ENCODE results near the gene SLMAP. TPM values are rescaled to one million over a fixed set of nuclear protein-coding genes. Genes with fewer than 3 reads are reported as not detected.

SLMAP gene
- total RNA-seq, 4 donors from 2014 or later = 81.1 to 113 (median 97.1) TPM

GRCh38 chr3:57896031-57896430 is 139.9 kb downstream of the SLMAP start:
- in situ Hi-C loops (cut with MboI; ENCODE audit: low sequenced_read_pairs in 4 of 4) (no loop called here), intact Hi-C loops (cut with DNase I; ENCODE audit: low total_unique reads) (no loop called here)
- Histone ChIP-seq H3K36me3 (peaks cover 0 to 13% of the 10 kb centered on the region in 2 donors), H3K9me3 (no peaks in the 10 kb centered on the region), H3K27ac (peak overlapping the region; percentile 81 to 88 (median 86)), H3K27me3 (no peaks in the 10 kb centered on the region), H3K4me1 (peaks cover 44 to 52% of the 10 kb centered on the region in 2 donors), H3K4me3 (no peak overlapping the region)
- DNase-seq (no peak), ATAC-seq (peak; percentile 22 to 27)
- TF ChIP-seq POLR2A (IDR thresholded peaks at IDR 0.05) = no peak

GRCh38 chr3:57896691-57897090 is 140.6 kb downstream of the SLMAP start:
- intact Hi-C loops (cut with DNase I; ENCODE audit: low total_unique reads) (no loop called here), in situ Hi-C loops (cut with MboI; ENCODE audit: low sequenced_read_pairs in 4 of 4) (no loop called here)
- DNase-seq (no peak), ATAC-seq (no peak)
- H3K9me3 ChIP-seq = no peaks in the 10 kb centered on the region
- TF ChIP-seq POLR2A (IDR thresholded peaks at IDR 0.05) (no peak), CTCF (IDR thresholded peaks at IDR 0.05 in 4 of 5, conservative IDR thresholded peaks at IDR 0.05 in 1 of 5) (no peak)
- H3K27ac ChIP-seq = peak overlapping the region; percentile 81 to 88 (median 86)
- no peak overlapping the region for H3K4me3 ChIP-seq
- no peaks in the 10 kb centered on the region for H3K27me3 ChIP-seq
- H3K4me1 ChIP-seq = peaks cover 39 to 53% of the 10 kb centered on the region in 2 donors
- H3K36me3 ChIP-seq = peaks cover 0 to 13% of the 10 kb centered on the region in 2 donors

GRCh38 chr3:57900786-57901185 is 144.7 kb downstream of the SLMAP start:
- intact Hi-C loops (cut with DNase I; ENCODE audit: low total_unique reads) (loop anchor here (5.0 kb wide), 1 partner anchor 143 kb away; the partner anchor contains the start of gene SLMAP), in situ Hi-C loops (cut with MboI; ENCODE audit: low sequenced_read_pairs in 4 of 4) (no loop called here)
- peaks cover 34 to 47% of the 10 kb centered on the region in 2 donors for H3K4me1 ChIP-seq
- H3K27me3 ChIP-seq = no peaks in the 10 kb centered on the region
- TF ChIP-seq POLR2A (IDR thresholded peaks at IDR 0.05) (no peak), CTCF (IDR thresholded peaks at IDR 0.05 in 4 of 5, conservative IDR thresholded peaks at IDR 0.05 in 1 of 5) (no peak)
- peak overlapping the region in 2 of 4 donors; percentile 85 to 87 for H3K27ac ChIP-seq
- ATAC-seq (no peak), DNase-seq (no peak)
- H3K36me3 ChIP-seq = peaks cover 0 to 17% of the 10 kb centered on the region in 2 donors
- H3K4me3 ChIP-seq = no peak overlapping the region
- H3K9me3 ChIP-seq = no peaks in the 10 kb centered on the region

GRCh38 chr3:57903124-57903890 is 147.2 kb downstream of the SLMAP start:
- Histone ChIP-seq H3K27me3 (no peaks in the 10 kb centered on the region), H3K4me1 (peaks cover 14 to 32% of the 10 kb centered on the region in 2 donors), H3K9me3 (no peaks in the 10 kb centered on the region), H3K27ac (peak overlapping the region; percentile 12 to 64 (median 44)), H3K4me3 (no peak overlapping the region), H3K36me3 (peaks cover 0 to 4% of the 10 kb centered on the region in 2 donors)
- intact Hi-C loops (cut with DNase I; ENCODE audit: low total_unique reads) = loop anchor here (5.0 kb wide), 1 partner anchor 146 kb away; the partner anchor contains the start of gene SLMAP
- DNase-seq = no peak
- peak; percentile 21 to 73 for ATAC-seq
- no peak for TF ChIP-seq POLR2A (IDR thresholded peaks at IDR 0.05)
- no peak for TF ChIP-seq CTCF (IDR thresholded peaks at IDR 0.05 in 4 of 5, conservative IDR thresholded peaks at IDR 0.05 in 1 of 5)
- in situ Hi-C loops (cut with MboI; ENCODE audit: low sequenced_read_pairs in 4 of 4) = no loop called here

- Histone ChIP-seq H3K27me3 (no peaks in the 10 kb centered on the region), H3K4me3 (no peak overlapping the region), H3K4me1 (no peaks in the 10 kb centered on the region), H3K27ac (peak overlapping the region in 2 of 4 donors; percentile 35 to 37), H3K9me3 (no peaks in the 10 kb centered on the region), H3K36me3 (peaks cover 0 to 54% of the 10 kb centered on the region in 2 donors)
- ATAC-seq = no peak
- in situ Hi-C loops (cut with MboI; ENCODE audit: low sequenced_read_pairs in 4 of 4) = no loop called here
- intact Hi-C loops (cut with DNase I; ENCODE audit: low total_unique reads) = no loop called here
- no peak for DNase-seq
- TF ChIP-seq POLR2A (IDR thresholded peaks at IDR 0.05) = no peak
- peak in 1 of 5 experiments; percentile 29 for TF ChIP-seq CTCF (IDR thresholded peaks at IDR 0.05 in 4 of 5, conservative IDR thresholded peaks at IDR 0.05 in 1 of 5)
Measured at GRCh38 chr3:57910990-57911389, 154.9 kb downstream of the SLMAP start.
